Tibial nerve (tissue), 4 donors: ENCODE data around the gene PSMA6. TPM values are rescaled to one million over a fixed set of nuclear protein-coding genes. Genes with fewer than 3 reads are reported as not detected.
A peak's percentile ranks its signal among the peaks of the same experiment; 100 is the strongest.
"Not testable (repeated sequence)": the region's sequence is repeated elsewhere in the genome, so short reads cannot be mapped to it uniquely, and the experiment has no call there.

Experiments used
- DNase-seq, 2 donors: peaks; one replicate each; pipeline ENCODE4 v3.0.0-alpha.2; 2019; ENCODE audit warnings: low spot score in 2 of 2
- H3K27ac ChIP-seq, 4 donors: fragments of 200-600 bp; sonication (generic) in 3 of 4; one replicate each; pipeline ENCODE4 v1.5.1; 2017 to 2019; ENCODE audit warnings: mild to moderate bottlenecking in 1 of 4
- H3K27me3 ChIP-seq, 2 donors: fragments of 200-600 bp; sonication (generic) in 1 of 2; one replicate each; pipeline versions ENCODE4 v1.5.1 to v1.6.0; 2017 to 2019
- H3K36me3 ChIP-seq, 3 donors: fragments of 200-600 bp; sonication (generic); one replicate each; pipeline ENCODE4 v1.5.1; 2018 to 2019
- H3K4me1 ChIP-seq, 4 donors: fragments of 200-600 bp; sonication (generic) in 3 of 4; one replicate each; pipeline ENCODE4 v1.5.1; 2017 to 2019
- H3K4me3 ChIP-seq, 4 donors: fragments of 200-600 bp; sonication (generic) in 3 of 4; one replicate each; pipeline ENCODE4 v1.5.1; 2017 to 2019; ENCODE audit warnings: mild to moderate bottlenecking in 1 of 4, moderate library complexity in 1 of 4
- H3K9me3 ChIP-seq, 4 donors: fragments of 200-600 bp; sonication (generic) in 3 of 4; one replicate each; pipeline ENCODE4 v1.5.1; 2017 to 2019
- EP300 ChIP-seq, 2 donors: sonication (generic); formaldehyde crosslinking; IDR thresholded peaks; one replicate each; pipeline ENCODE4 v1.6.1; 2017; ENCODE audit warnings: antibody characterized with exemption in 2 of 2, mild to moderate bottlenecking in 1 of 2
- POLR2A ChIP-seq, 2 donors: fragments of 450-650 bp; IDR thresholded peaks; one replicate each; pipeline ENCODE4 v1.6.1; 2017; ENCODE audit warnings: antibody characterized with exemption in 2 of 2, mild to moderate bottlenecking in 2 of 2, moderate library complexity in 2 of 2
- WGBS, 2 donors: methylation state at CpG; one replicate each; pipeline ENCODE4 v1.1.5; 2018; 5-methylcytosine and 5-hydroxymethylcytosine counted together
- total RNA-seq, 4 donors: library from RNA; depleted of rRNA; stranded (reverse); fragments of >200 nt; gene quantifications; one replicate each; pipeline ENCODE4 v1.1.0, GENCODE V29; 2016
- TF ChIP-seq, protein P1 (sequence below), 5 experiments: fragments of 200-600 bp in 3 of 5; fragments of 450-650 bp in 2 of 5; sonication (generic) in 3 of 5; IDR thresholded peaks; one replicate each; pipeline ENCODE4 v1.5.1; 2016 to 2019; ENCODE audit warnings: antibody characterized with exemption in 5 of 5, mild to moderate bottlenecking in 3 of 5, moderate library complexity in 2 of 5

Gene PSMA6
- total RNA-seq, 4 donors from 2014 or later: 65.3 to 129 (median 87.7) TPM

DNA sequence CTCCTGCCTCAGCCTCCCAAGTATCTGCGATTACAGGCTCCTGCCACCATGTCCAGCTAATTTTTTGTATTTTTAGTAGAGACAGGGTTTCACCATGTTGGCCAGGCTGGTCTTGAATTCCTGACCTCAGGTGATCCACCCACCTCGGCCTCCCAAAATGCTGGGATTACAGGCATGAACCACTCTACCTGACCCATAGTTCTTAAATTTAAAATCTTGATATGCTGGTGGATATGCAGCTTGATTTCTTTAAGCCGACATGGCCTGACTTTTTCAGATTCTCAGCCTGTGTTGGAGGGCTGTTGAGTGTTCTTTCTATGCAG is 44.0 kb downstream of the PSMA6 start:
- not testable (repeated sequence) for H3K36me3 ChIP-seq, H3K9me3 ChIP-seq, H3K27me3 ChIP-seq, DNase-seq
- Histone ChIP-seq H3K4me1 (peaks cover 17 to 95% (median 81%) of the 10 kb centered on the region in 4 donors), H3K4me3 (peak overlapping the region in 1 of 4 donors; percentile 20), H3K27ac (peak overlapping the region; percentile 87 to 98 (median 94))
- 45 to 54% methylated on average over 3 of the region's 3 CpGs for WGBS, 2 donors
- peak in 1 of 2 donors; percentile 13 for TF ChIP-seq POLR2A (IDR thresholded peaks at IDR 0.05)

DNA sequence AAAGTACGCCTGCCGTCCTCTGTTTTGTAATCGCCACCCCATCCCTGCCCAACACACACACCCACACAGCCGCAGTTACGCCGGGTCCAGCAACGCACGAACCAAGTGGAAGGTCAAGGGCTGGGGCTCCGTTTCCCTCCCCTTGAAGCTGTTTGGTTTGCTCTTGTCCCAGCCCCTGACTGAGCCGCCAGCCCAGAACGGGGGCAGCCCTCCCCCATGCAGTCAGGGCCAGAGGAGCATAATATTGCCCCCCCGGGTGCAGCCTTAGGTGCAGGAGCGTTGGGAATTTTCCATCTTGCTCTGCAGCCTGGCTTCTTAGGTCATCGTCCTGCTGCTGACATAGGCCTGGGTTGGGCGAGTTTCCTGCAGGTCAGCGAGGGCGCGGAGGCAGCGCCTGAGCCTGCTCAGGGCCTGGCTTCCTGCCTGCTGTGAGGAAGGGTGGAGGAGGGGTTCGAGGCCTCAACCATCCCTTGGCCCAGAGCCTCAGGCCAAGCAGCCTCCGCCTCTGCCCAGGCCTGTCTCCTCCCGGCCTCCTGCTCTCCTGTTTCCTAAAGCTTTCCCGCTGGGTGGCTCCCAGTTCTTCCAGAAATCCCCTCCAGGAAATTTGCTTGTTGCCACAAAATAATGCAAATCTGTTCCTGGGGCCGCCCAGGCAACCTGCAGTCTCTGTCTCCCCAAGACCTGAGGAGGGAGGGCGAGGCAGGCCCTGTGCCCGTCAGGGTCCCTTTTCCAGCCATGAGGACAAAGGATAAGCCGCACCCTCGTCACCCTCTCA is 44.5 kb downstream of the PSMA6 start:
- no peaks in the 10 kb centered on the region for H3K27me3 ChIP-seq
- peak; percentile 91 for DNase-seq
- peak overlapping the region; percentile 87 to 98 (median 94) for H3K27ac ChIP-seq
- no peaks in the 10 kb centered on the region for H3K9me3 ChIP-seq
- H3K36me3 ChIP-seq: no peaks in the 10 kb centered on the region
- peaks cover 17 to 96% (median 84%) of the 10 kb centered on the region in 4 donors for H3K4me1 ChIP-seq
- WGBS, 2 donors: 8 to 14% methylated on average over 22 to 25 of the region's 28 CpGs
- H3K4me3 ChIP-seq: peak overlapping the region in 1 of 4 donors; percentile 8
- peak; percentile 98 to 100 for TF ChIP-seq EP300 (IDR thresholded peaks at IDR 0.05)
- TF ChIP-seq, protein P1, sequence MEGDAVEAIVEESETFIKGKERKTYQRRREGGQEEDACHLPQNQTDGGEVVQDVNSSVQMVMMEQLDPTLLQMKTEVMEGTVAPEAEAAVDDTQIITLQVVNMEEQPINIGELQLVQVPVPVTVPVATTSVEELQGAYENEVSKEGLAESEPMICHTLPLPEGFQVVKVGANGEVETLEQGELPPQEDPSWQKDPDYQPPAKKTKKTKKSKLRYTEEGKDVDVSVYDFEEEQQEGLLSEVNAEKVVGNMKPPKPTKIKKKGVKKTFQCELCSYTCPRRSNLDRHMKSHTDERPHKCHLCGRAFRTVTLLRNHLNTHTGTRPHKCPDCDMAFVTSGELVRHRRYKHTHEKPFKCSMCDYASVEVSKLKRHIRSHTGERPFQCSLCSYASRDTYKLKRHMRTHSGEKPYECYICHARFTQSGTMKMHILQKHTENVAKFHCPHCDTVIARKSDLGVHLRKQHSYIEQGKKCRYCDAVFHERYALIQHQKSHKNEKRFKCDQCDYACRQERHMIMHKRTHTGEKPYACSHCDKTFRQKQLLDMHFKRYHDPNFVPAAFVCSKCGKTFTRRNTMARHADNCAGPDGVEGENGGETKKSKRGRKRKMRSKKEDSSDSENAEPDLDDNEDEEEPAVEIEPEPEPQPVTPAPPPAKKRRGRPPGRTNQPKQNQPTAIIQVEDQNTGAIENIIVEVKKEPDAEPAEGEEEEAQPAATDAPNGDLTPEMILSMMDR (IDR thresholded peaks at IDR 0.05): peak in 3 of 5 experiments; percentile 23 to 47 (median 32)
- peak; percentile 26 to 78 for TF ChIP-seq POLR2A (IDR thresholded peaks at IDR 0.05)

DNA sequence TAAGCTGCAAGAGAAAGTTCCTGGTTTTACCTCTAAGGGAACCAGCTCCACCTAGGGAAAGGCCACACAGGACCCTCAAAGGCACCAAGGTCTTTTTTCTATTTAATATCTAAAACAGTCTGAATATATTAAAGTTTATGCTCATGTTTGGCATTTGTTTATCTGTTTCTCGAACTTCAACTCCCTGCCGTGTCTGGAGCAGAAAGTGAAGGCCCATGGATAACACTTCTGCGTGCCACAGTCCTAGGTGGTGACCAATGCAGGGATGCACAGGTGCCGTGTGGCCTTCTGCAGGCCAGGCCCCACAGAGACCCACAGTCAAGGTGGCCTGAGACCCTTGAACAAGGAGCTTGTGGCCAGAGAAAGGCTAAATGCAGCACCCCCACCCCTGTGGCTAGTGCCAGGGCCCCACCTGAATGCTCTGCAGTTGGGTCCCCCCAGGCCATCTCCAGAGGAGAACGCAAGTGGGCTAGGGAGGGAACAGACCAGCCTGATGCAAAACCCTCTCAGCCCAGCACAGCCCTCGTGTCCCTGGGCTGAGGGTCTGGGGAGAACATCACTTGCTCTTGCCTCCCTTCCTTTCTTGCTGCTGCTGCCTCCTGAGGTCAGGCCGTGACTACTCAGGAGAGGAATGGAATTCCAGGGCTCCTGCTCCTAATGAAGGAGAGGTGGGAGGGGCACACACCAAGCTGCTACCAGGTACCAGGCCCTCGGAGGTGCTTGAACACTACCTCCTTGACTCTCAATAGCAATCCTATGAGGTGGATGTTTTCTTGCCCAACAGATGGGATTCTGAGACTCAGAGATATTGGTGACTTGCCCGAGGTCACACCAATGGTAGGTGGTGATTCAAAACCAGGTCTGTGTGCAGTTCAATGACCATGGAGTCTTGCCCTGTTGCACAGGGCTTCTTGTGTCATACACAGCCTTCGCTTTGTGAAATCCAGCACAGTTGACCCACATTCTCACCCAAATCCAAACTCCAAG is 45.4 kb downstream of the PSMA6 start:
- Histone ChIP-seq H3K27me3 (no peaks in the 10 kb centered on the region), H3K27ac (peak overlapping the region; percentile 87 to 98 (median 94)), H3K9me3 (no peaks in the 10 kb centered on the region), H3K4me3 (peak overlapping the region in 1 of 4 donors; percentile 8), H3K4me1 (peaks cover 20 to 96% (median 87%) of the 10 kb centered on the region in 4 donors), H3K36me3 (no peaks in the 10 kb centered on the region)
- TF ChIP-seq, protein P1 (IDR thresholded peaks at IDR 0.05): no peak
- TF ChIP-seq POLR2A (IDR thresholded peaks at IDR 0.05): no peak
- TF ChIP-seq EP300 (IDR thresholded peaks at IDR 0.05): no peak
- 69 to 75% methylated on average over 7 to 8 of the region's 10 CpGs for WGBS, 2 donors
- DNase-seq: no peak

DNA sequence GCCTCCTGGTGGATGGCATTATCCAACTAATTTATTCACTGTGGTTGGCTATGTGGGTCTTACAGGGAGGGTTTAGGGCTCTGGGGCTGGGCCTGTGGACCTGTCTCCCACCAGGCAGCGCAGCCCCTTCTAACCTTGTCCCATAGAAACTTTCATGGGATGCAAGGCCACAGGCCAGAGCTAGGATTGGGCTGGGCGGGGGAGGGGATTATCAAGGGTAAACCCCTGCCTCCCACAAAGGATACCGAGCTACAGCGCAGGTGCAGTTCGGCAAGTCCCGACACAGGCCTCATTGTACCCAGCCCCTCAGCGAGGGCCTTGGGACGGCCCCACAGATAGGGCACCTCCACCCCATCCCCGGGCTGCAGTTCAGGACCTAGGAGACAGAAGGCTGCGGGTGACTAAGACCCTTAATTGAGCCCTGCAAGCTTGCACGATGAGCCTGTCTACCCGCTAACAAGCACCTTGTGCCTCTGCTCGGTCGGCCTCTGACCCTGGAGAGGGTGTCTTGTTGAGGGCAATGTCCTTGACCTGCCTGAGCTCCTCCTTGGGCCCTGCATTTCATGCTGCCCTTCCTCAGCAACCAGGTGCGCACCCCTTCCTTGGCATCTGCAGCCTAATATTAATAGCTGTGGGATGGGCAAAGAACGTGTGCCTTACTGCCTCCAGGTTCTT is 46.7 kb downstream of the PSMA6 start:
- Histone ChIP-seq H3K4me1 (peaks cover 22 to 96% (median 83%) of the 10 kb centered on the region in 4 donors), H3K9me3 (no peaks in the 10 kb centered on the region), H3K27ac (peak overlapping the region; percentile 91 to 98 (median 94)), H3K36me3 (no peaks in the 10 kb centered on the region), H3K4me3 (no peak overlapping the region), H3K27me3 (no peaks in the 10 kb centered on the region)
- TF ChIP-seq, protein P1 (IDR thresholded peaks at IDR 0.05): no peak
- no peak for TF ChIP-seq EP300 (IDR thresholded peaks at IDR 0.05)
- no peak for TF ChIP-seq POLR2A (IDR thresholded peaks at IDR 0.05)
- DNase-seq: no peak
- WGBS, 2 donors: 80 to 94% methylated on average over 7 to 16 of the region's 16 CpGs

DNA sequence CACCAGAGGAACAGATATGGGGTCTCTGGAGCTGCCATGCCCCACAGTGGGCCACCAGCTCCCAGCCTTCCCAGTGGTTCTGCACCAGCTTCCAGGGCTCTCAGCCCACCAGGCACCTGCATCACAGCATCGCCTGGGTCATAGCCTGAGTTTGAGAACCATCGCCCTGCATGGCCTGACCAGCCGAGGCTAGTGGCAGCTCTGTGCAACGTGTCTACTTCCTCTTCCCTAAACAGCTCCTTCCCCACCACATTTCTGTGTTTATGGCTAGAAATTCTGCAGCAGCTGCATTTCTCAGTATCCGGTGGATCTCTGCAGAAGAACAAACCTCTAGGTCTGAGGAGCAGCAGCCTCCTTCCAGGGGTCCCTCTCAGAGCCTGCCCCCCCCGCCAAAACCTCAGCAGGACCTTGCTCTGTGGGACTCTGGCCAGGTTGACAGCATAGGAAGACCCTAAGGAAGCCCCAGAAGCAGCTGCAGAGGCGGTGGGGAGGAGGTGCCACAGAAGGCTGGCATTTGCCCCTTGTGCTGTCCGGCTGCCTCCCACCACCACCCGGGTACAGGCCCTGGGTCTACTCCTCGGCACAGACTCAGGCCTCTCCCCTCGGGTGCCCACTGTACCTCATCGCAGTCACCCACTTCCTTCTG is 47.7 kb downstream of the PSMA6 start:
- peak overlapping the region; percentile 91 to 98 (median 94) for H3K27ac ChIP-seq
- TF ChIP-seq EP300 (IDR thresholded peaks at IDR 0.05) (peak in 1 of 2 donors; percentile 50), POLR2A (IDR thresholded peaks at IDR 0.05) (no peak)
- H3K36me3 ChIP-seq: no peaks in the 10 kb centered on the region
- no peak for DNase-seq
- no peaks in the 10 kb centered on the region for H3K27me3 ChIP-seq
- H3K9me3 ChIP-seq: no peaks in the 10 kb centered on the region
- peaks cover 22 to 91% (median 76%) of the 10 kb centered on the region in 4 donors for H3K4me1 ChIP-seq
- H3K4me3 ChIP-seq: no peak overlapping the region
- 44 to 54% methylated on average over 11 to 12 of the region's 12 CpGs for WGBS, 2 donors
